GM23338 (cell line): Measurements from ENCODE around the gene KRTAP17-1.

ENCODE experiments used
- CTCF ChIP-seq, 2 experiments: fragments of 200-600 bp in 1 of 2; sonication (generic) in 1 of 2; conservative IDR thresholded peaks; 2 replicates each; pipeline versions ENCODE4 v1.5.1 to v1.6.1; 2016 to 2017; ENCODE audit warnings: antibody characterized with exemption in 2 of 2, low read depth in 2 of 2, mild to moderate bottlenecking in 2 of 2, moderate library complexity in 1 of 2
- JUNB ChIP-seq: IDR thresholded peaks from one replicate; pipeline ENCODE4 v1.6.1; 2016; ENCODE audit warnings: antibody characterized with exemption; ENCODE audit not compliant: unreplicated experiment

- no peak for TF ChIP-seq CTCF (conservative IDR thresholded peaks at IDR 0.05; ENCODE audit: low read depth in 2 of 2)
- no peak for TF ChIP-seq JUNB
These were observed 32.6 kb upstream of the KRTAP17-1 start for GRCh38 chr17:41347869-41348760.
